MCF 10A (cell line): ENCODE results near the gene ASTN2. TPM values are rescaled to one million over a fixed set of nuclear protein-coding genes. Genes with fewer than 3 reads are reported as not detected.

ENCODE experiments used
- BruUV-seq: library from RNA; stranded (reverse); fragments of 400-500 nt; replicated peaks from 2 replicates; lab custom pipeline; 2021; lab: Mats Ljungman, UMichigan
- CTCF ChIA-PET: fragments of 300-600 bp; sonication (Branson Sonifier 250); formaldehyde crosslinking; extraction: SDS; loops from one replicate; lab custom pipeline; 2021; ENCODE audit warnings: antibody characterized with exemption, inconsistent platforms; lab: Yijun Ruan, JAX
- POLR2A ChIA-PET: fragments of 300-600, 350-650 bp; sonication (Branson Sonifier 250); formaldehyde crosslinking; extraction: SDS; loops from one replicate; lab custom pipeline; 2020; ENCODE audit warnings: antibody characterized with exemption, inconsistent platforms; lab: Yijun Ruan, JAX
- DNase-seq: peaks from one replicate; pipeline ENCODE4 v3.0.0-alpha.2; 2018; ENCODE audit not compliant: unreplicated experiment
- H3K27ac Mint-ChIP-seq: one replicate; pipeline ENCODE4 v1.8.0; 2022; ENCODE audit warnings: mild to moderate bottlenecking, low read depth, mixed read lengths; ENCODE audit not compliant: unreplicated experiment
- H3K27me3 Mint-ChIP-seq: one replicate; pipeline ENCODE4 v1.8.0; 2022; ENCODE audit warnings: mixed read lengths; ENCODE audit not compliant: insufficient read depth, unreplicated experiment
- H3K36me3 Mint-ChIP-seq: one replicate; pipeline ENCODE4 v1.8.0; 2022; ENCODE audit warnings: mild to moderate bottlenecking, moderate library complexity, mixed read lengths; ENCODE audit not compliant: insufficient read depth, unreplicated experiment
- H3K4me1 Mint-ChIP-seq: one replicate; pipeline ENCODE4 v1.8.0; 2022; ENCODE audit warnings: mixed read lengths; ENCODE audit not compliant: insufficient read depth, unreplicated experiment
- H3K4me3 Mint-ChIP-seq: one replicate; pipeline ENCODE4 v1.8.0; 2022; ENCODE audit warnings: mild to moderate bottlenecking, moderate library complexity, mixed read lengths; ENCODE audit not compliant: unreplicated experiment
- H3K9me3 Mint-ChIP-seq: one replicate; pipeline ENCODE4 v1.8.0; 2022; ENCODE audit warnings: mixed read lengths; ENCODE audit not compliant: unreplicated experiment
- CTCF ChIP-seq: fragments of 200-600 bp; IDR thresholded peaks from one replicate; pipeline ENCODE4 v1.8.0; 2022; ENCODE audit warnings: antibody characterized with exemption, mild to moderate bottlenecking; ENCODE audit not compliant: unreplicated experiment
- intact Hi-C: fragments of 100-400 bp; cut with micrococcal nuclease; formaldehyde crosslinking; loops from 2 replicates; pipeline ENCODE4 v1.14.1; 2022
- total RNA-seq: library from RNA; stranded (reverse); gene quantifications from 2 replicates; pipeline ENCODE4 v1.2.3, GENCODE V29; 2022

ASTN2 gene
- total RNA-seq, 1 experiment from 2014 or later = 1.8 TPM

GRCh38 chr9:117359910-117360309 is 54.9 kb downstream of the ASTN2 start:
- Mint-ChIP-seq H3K36me3 (no peaks in the 10 kb centered on the region), H3K27me3 (no peaks in the 10 kb centered on the region), H3K4me3 (no peak overlapping the region), H3K4me1 (no peaks in the 10 kb centered on the region), H3K9me3 (peaks cover 44% of the 10 kb centered on the region), H3K27ac (no peak overlapping the region)
- ChIA-PET CTCF (interaction anchor here (0.5 kb wide), 1 partner anchor 623 kb away, joined by 3 read pairs; no protein-coding TSS in a partner anchor), POLR2A (no interaction called here)
- BruUV-seq = no TSS peak
- no peak for DNase-seq
- intact Hi-C loops = no loop called here
- TF ChIP-seq CTCF = no peak

- ChIA-PET POLR2A (no interaction called here), CTCF (no interaction called here)
- H3K27me3 Mint-ChIP-seq = no peaks in the 10 kb centered on the region
- TF ChIP-seq CTCF = no peak
- no peaks in the 10 kb centered on the region for H3K4me1 Mint-ChIP-seq
- H3K4me3 Mint-ChIP-seq = no peak overlapping the region
- intact Hi-C loops = no loop called here
- H3K36me3 Mint-ChIP-seq = no peaks in the 10 kb centered on the region
- no TSS peak for BruUV-seq
- no peak for DNase-seq
- H3K9me3 Mint-ChIP-seq = peaks cover 50% of the 10 kb centered on the region
- no peak overlapping the region for H3K27ac Mint-ChIP-seq
Measured at GRCh38 chr9:117355542-117355941, 59.3 kb downstream of the ASTN2 start.

GRCh38 chr9:117354997-117355396 is 59.9 kb downstream of the ASTN2 start:
- CTCF ChIA-PET = interaction anchor here (0.9 kb wide), 1 partner anchor 55 kb away, joined by 5 read pairs; no protein-coding TSS in a partner anchor
- no peak for TF ChIP-seq CTCF
- H3K27ac Mint-ChIP-seq = no peak overlapping the region

GRCh38 chr9:117354244-117354847 is 60.5 kb downstream of the ASTN2 start:
- ChIA-PET CTCF (interaction anchor here (0.9 kb wide), 1 partner anchor 56 kb away, joined by 5 read pairs; no protein-coding TSS in a partner anchor), POLR2A (no interaction called here)
- Mint-ChIP-seq H3K9me3 (peaks cover 44% of the 10 kb centered on the region), H3K27ac (no peak overlapping the region), H3K4me3 (no peak overlapping the region), H3K36me3 (no peaks in the 10 kb centered on the region), H3K4me1 (no peaks in the 10 kb centered on the region), H3K27me3 (no peaks in the 10 kb centered on the region)
- intact Hi-C loops = no loop called here
- DNase-seq = no peak
- TF ChIP-seq CTCF = no peak
- no TSS peak for BruUV-seq

More at GRCh38 chr9:117354997-117355396, 59.9 kb downstream of the ASTN2 start:
- no TSS peak for BruUV-seq
- H3K4me3 Mint-ChIP-seq = no peak overlapping the region
- H3K9me3 Mint-ChIP-seq = peaks cover 50% of the 10 kb centered on the region
- POLR2A ChIA-PET = no interaction called here
- no peaks in the 10 kb centered on the region for H3K4me1 Mint-ChIP-seq
- H3K36me3 Mint-ChIP-seq = no peaks in the 10 kb centered on the region
- intact Hi-C loops = no loop called here
- DNase-seq = no peak
- no peaks in the 10 kb centered on the region for H3K27me3 Mint-ChIP-seq
